Jurkat, Clone E6-1 (cell line): ENCODE data around the gene FBXL17.

Experiments
- DNase-seq: peaks from one replicate; pipeline ENCODE4 v3.0.0-alpha.2; 2011; ENCODE audit warnings: low read depth, low spot score
- H3K4me3 ChIP-seq: 2 replicates; pipeline ENCODE4 v1.5.1; 2011; ENCODE audit warnings: mild to moderate bottlenecking, low read length, control low read depth, moderate library complexity

Gene FBXL17

GRCh38 chr5:107864793-107865192 lies 517.1 kb downstream of the FBXL17 start:
- no peak for DNase-seq
- H3K4me3 ChIP-seq = no peak overlapping the region

DNA sequence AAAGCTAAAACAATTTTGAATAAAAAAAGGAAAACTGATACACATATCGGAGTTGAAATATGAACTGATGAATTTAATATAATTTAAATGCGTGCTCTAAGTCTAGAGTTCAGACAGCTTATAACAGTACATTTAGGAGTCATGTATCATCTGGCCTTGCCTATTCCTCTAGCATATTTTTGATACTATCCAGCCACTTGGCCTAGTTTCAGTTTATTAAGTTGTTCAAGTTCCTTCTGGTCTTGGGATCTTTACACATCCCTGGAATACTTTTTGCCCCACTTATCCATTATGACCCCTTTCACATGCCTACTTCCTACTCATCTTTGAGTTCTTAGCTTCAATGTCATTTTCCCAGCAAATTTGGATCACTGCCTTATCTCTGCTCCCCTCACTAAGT lies 518.8 kb downstream of the FBXL17 start:
- no peak for DNase-seq
- H3K4me3 ChIP-seq = no peak overlapping the region

- no peak for DNase-seq
- no peak overlapping the region for H3K4me3 ChIP-seq
Measured at GRCh38 chr5:107861565-107861964, 520.3 kb downstream of the FBXL17 start.

- no peak overlapping the region for H3K4me3 ChIP-seq
- DNase-seq = peak; percentile 21
Measured at GRCh38 chr5:107860044-107860443, 521.9 kb downstream of the FBXL17 start.

DNA sequence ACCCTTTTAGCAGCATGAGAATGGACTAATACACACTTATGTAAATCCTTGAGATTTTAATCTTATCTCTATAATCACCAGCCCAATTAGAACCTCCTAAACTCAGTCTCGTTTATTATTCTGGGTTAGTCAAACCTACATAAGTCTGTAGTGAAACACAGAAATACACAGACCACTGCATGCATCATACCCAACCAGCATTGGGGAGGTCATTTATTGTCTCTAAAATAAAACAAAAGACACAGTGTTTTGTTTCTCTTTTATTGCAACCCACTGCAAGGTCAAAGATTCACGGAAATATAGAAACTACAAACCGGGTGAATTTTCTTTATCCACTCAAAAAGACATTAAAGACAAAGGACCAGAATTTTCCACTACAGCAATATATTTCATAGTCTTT lies 523.1 kb downstream of the FBXL17 start:
- no peak for DNase-seq
- no peak overlapping the region for H3K4me3 ChIP-seq

- no peak for DNase-seq
- no peak overlapping the region for H3K4me3 ChIP-seq
Measured at GRCh38 chr5:107858324-107858723, 523.6 kb downstream of the FBXL17 start.

GRCh38 chr5:107857785-107858184 lies 524.1 kb downstream of the FBXL17 start:
- no peak overlapping the region for H3K4me3 ChIP-seq
- no peak for DNase-seq

DNA sequence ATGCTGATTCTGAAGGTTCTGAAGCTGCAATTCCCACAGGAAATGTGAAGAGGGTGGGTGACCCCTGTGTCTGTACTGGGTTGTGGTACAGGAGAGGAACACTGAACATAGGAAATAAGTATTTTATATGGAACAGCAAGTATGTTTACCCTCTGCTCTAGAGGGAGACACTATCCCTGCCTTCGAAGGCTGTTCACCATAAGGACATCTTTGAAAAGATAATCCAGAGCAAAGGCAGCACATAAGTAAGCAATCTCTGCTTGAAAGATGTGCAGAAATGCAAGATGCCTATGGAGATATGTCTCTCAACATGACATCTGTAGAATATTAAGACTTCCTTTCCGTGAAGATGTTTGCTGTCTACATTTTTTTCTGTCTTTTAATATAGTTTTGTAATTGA lies 526.7 kb downstream of the FBXL17 start:
- H3K4me3 ChIP-seq = no peak overlapping the region
- DNase-seq = no peak

DNA sequence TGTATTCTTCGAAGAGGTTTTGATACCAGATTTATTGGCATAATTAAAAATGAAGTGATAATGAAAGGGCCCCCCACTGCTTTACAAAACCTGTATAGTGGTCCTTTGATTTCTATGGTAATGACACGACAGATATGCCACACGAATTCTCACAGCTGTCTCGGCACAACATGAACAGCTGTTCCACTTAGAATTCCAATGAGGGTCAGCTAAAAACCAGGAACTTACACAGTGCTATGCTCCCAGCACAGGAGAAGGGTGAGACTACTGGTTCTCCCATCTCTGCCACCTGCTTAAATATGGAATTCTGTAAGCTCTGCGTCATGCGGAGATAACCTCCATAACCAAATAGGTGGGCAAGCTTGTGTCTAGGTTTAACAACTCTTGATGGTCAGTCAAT lies 528.2 kb downstream of the FBXL17 start:
- no peak for DNase-seq

DNA sequence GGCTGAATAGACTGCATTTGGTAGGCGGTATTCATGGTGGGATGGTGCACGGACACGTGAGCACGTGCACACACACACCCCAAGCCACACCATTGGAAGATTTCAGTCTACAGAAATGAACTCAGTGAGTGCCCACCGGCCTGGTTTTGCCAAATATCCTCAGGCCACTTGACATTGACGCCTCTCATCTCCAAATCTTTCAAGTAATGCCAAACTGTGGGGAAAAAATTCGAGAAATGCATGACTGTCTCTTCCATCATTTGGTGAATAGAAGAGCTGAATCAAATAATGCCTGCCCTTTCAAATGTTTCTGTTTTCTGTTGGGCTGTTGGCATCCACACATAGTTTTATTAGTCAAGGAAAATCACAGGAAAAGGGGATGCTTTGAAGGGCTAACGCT lies 528.9 kb downstream of the FBXL17 start:
- no peak overlapping the region for H3K4me3 ChIP-seq
- no peak for DNase-seq

More for the DNA sequence above, 528.2 kb downstream of the FBXL17 start:
- no peak overlapping the region for H3K4me3 ChIP-seq

DNA sequence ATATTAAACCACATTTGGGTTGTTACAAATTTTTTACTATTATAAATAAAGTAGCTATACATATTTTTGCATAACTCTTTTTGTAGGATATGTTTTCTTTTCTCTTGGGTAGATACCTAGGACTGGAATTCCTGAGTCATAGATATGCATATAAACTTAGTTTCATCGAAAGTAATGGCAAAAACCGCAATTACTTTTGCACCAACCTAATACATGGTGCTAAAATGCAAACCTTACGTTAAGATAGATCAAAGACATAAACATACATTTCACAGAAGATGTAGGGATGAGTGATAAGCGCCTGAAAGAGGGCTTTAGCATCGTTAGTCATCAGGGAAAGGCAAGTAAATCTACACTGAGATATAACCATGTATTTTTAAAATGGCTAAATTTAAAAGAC lies 532.8 kb downstream of the FBXL17 start:
- no peak for DNase-seq
- H3K4me3 ChIP-seq = no peak overlapping the region

DNA sequence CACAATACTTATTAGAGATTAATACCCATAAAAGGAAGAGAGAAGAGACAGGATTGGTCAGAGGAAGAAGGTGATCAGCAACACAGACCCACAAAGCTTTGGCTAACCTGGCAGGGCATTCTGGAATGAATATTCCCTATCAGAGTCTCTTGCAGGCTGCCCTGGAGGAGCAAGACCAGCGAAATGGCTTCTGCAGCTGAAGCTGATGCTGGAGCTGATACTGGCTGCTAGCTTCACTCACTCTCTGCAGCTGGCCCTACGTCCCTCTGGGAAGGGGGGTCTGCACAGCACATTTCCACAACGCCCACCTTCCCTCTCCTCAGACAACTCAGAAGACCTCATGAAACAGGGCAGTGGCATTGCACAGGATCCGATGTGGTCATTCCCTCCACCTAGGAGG lies 541.3 kb downstream of the FBXL17 start:
- H3K4me3 ChIP-seq = no peak overlapping the region
- DNase-seq = no peak

- no peak for DNase-seq
- no peak overlapping the region for H3K4me3 ChIP-seq
Measured at GRCh38 chr5:107840161-107840560, 541.7 kb downstream of the FBXL17 start.

GRCh38 chr5:107835096-107835495 lies 546.8 kb downstream of the FBXL17 start:
- DNase-seq = no peak
- H3K4me3 ChIP-seq = no peak overlapping the region

GRCh38 chr5:107832746-107833145 lies 549.2 kb downstream of the FBXL17 start:
- H3K4me3 ChIP-seq = no peak overlapping the region
- DNase-seq = no peak

DNA sequence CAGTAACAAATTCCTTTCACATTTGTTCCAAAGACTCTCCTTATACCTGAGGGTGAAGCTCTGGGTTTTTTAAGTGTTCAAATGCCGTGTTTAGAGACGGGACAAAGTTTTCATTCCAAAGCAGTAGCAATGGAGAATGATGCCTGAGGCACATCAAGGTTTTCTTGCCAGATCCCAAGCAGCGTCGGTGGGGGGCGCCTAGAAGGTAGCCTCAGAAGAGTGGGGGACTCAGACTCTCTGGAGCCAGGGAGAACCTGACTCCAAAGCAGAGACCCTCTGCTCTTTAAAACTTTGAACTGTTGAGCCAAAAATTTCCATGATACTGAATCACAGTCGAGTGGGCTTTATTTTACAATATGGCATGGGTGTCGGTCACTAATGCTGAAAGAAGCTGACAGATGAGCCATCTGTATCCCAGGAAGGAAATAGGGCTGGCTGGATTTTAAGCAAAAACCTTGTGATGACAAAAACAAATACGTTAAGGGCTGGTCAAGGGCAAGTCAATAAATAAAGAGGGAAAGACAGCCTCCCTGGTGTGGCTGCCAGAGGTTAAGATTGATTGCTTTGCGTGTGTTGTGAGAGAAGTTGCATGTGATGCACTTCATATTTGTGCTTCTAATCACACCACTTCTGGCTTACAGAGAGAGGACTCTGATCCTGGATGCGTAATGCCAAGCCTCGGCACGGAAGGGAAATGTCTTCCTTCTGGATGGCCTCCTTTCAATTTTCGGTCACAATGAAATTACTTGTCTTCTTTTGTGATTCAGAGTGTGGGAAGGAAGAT lies 550.1 kb downstream of the FBXL17 start:
- no peak for DNase-seq

GRCh38 chr5:107830750-107831149 lies 551.1 kb downstream of the FBXL17 start:
- H3K4me3 ChIP-seq = no peak overlapping the region
- DNase-seq = no peak

More for the DNA sequence above, 550.1 kb downstream of the FBXL17 start:
- H3K4me3 ChIP-seq = no peak overlapping the region

- H3K4me3 ChIP-seq = no peak overlapping the region
- DNase-seq = no peak
Measured at GRCh38 chr5:107826311-107827000, 555.4 kb downstream of the FBXL17 start.

DNA sequence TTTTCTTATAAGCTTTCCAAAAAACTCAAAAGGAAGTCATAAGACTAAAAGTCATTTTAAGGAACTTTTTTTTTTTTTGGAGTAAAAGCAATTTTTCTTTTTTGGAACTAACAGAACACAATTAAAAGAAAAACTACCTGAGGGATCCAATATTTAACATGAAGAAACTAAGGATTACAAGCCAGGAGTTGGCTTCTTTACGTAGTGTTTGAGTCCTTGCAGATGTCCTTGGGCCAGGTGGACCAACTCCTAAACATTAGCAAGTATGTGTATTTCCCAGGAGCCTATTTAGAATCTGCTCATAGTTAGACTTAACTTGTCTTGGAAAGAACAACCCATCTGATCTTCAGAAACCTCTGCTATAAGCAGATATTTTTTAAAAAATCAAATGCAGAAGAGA lies 557.1 kb downstream of the FBXL17 start:
- no peak for DNase-seq
- no peak overlapping the region for H3K4me3 ChIP-seq

DNA sequence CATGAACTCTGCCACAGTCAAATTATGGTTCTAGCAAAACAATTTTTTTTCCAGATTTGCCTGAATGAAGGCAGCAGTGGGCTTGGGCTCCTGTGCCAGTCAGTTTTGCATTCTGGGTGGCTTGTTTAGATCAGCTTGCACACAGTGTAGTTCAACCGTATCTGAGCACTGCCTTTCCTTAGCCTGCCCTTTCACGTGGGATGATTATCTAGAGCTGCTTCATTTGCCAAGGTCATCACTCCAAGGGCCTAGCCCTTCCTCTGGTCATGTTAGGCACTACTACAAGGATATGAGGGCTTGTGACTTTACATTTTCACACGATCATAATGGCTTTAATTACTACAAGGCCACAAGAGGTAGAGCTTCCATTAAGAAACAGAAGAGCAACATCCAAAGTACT lies 560.6 kb downstream of the FBXL17 start:
- DNase-seq = no peak
- no peak overlapping the region for H3K4me3 ChIP-seq

- H3K4me3 ChIP-seq = no peak overlapping the region
- DNase-seq = no peak
Measured at GRCh38 chr5:107820429-107820828, 561.5 kb downstream of the FBXL17 start.
